ENCODE results near the gene SLC9B1.

- TF ChIP-seq POLR2A (IDR thresholded peaks at IDR 0.05) = no peak
- TF ChIP-seq CTCF (IDR thresholded peaks at IDR 0.05) = no peak
Measured at GRCh38 chr4:102883278-102883677, 136.2 kb downstream of the SLC9B1 start.
